HG03439 (cell line): ENCODE measurements around the gene PROC.
"Not testable (repeated sequence)": the region's sequence is repeated elsewhere in the genome, so short reads cannot be mapped to it uniquely, and the experiment has no call there.

Experiments
- ATAC-seq: cut with Tn5 transposase; IDR thresholded peaks from one replicate; pipeline ENCODE4 v1.9.1; 2021; ENCODE audit warnings: mild to moderate bottlenecking, moderate library complexity; ENCODE audit not compliant: unreplicated experiment

The PROC gene

GRCh38 chr2:127392828-127393578 is 25.2 kb upstream of the PROC start:
- ATAC-seq: no peak

- no peak for ATAC-seq
Measured at GRCh38 chr2:127394492-127394891, 23.7 kb upstream of the PROC start.

- ATAC-seq: no peak
Measured at GRCh38 chr2:127397568-127398238, 20.5 kb upstream of the PROC start.

- peak; percentile 85 for ATAC-seq
Measured at GRCh38 chr2:127398239-127398590, 20.0 kb upstream of the PROC start.

- no peak for ATAC-seq
Measured at GRCh38 chr2:127400533-127400896, 17.7 kb upstream of the PROC start.

- no peak for ATAC-seq
Measured at GRCh38 chr2:127400897-127401756, 17.1 kb upstream of the PROC start.

- ATAC-seq: no peak
Measured at GRCh38 chr2:127401757-127402695, 16.2 kb upstream of the PROC start.

GRCh38 chr2:127403460-127403859 is 14.8 kb upstream of the PROC start:
- no peak for ATAC-seq

GRCh38 chr2:127404466-127405254 is 13.6 kb upstream of the PROC start:
- no peak for ATAC-seq

GRCh38 chr2:127405255-127405610 is 13.0 kb upstream of the PROC start:
- ATAC-seq: no peak

GRCh38 chr2:127406454-127406853 is 11.8 kb upstream of the PROC start:
- no peak for ATAC-seq

- ATAC-seq: no peak
Measured at GRCh38 chr2:127407091-127407490, 11.1 kb upstream of the PROC start.

- ATAC-seq: no peak
Measured at GRCh38 chr2:127407661-127408003, 10.6 kb upstream of the PROC start.

GRCh38 chr2:127408004-127408806 is 10.0 kb upstream of the PROC start:
- peak; percentile 76 for ATAC-seq

- no peak for ATAC-seq
Measured at GRCh38 chr2:127408807-127409099, 9.5 kb upstream of the PROC start.

- ATAC-seq: not testable (repeated sequence)
Measured at GRCh38 chr2:127409716-127410115, 8.5 kb upstream of the PROC start.

- peak; percentile 50 for ATAC-seq
Measured at GRCh38 chr2:127410871-127411652, 7.2 kb upstream of the PROC start.

- no peak for ATAC-seq
Measured at GRCh38 chr2:127411653-127412369, 6.4 kb upstream of the PROC start.
